T-helper 2 cell treated with Interferon-gamma antibody and Interleukin-4, amounts not matched to agents 100 ng/mL and 5 ng/mL, for 36 hours (primary cell): Measurements from ENCODE around the gene LTC4S. TPM values are rescaled to one million over a fixed set of nuclear protein-coding genes. Genes with fewer than 3 reads are reported as not detected.

Source experiments
- intact Hi-C: fragments of 100-400 bp; cut with micrococcal nuclease; formaldehyde crosslinking; loops from one replicate; pipeline ENCODE4 v1.15.1; 2023
- total RNA-seq: library from RNA; stranded (reverse); gene quantifications from 2 replicates; pipeline ENCODE4 v1.2.3, GENCODE V29; 2022

The LTC4S gene
- total RNA-seq, 1 donor from 2014 or later, result 2.3 TPM

GRCh38 chr5:179794575-179794974 lies 789 bp downstream of the LTC4S start:
- intact Hi-C loops, result no loop called here

- intact Hi-C loops, result loop anchor here (5.0 kb wide), 1 partner anchor 63 kb away; the partner anchor contains the start of gene MAML1
Observed at GRCh38 chr5:179795049-179795862, 1.5 kb downstream of the LTC4S start.

DNA sequence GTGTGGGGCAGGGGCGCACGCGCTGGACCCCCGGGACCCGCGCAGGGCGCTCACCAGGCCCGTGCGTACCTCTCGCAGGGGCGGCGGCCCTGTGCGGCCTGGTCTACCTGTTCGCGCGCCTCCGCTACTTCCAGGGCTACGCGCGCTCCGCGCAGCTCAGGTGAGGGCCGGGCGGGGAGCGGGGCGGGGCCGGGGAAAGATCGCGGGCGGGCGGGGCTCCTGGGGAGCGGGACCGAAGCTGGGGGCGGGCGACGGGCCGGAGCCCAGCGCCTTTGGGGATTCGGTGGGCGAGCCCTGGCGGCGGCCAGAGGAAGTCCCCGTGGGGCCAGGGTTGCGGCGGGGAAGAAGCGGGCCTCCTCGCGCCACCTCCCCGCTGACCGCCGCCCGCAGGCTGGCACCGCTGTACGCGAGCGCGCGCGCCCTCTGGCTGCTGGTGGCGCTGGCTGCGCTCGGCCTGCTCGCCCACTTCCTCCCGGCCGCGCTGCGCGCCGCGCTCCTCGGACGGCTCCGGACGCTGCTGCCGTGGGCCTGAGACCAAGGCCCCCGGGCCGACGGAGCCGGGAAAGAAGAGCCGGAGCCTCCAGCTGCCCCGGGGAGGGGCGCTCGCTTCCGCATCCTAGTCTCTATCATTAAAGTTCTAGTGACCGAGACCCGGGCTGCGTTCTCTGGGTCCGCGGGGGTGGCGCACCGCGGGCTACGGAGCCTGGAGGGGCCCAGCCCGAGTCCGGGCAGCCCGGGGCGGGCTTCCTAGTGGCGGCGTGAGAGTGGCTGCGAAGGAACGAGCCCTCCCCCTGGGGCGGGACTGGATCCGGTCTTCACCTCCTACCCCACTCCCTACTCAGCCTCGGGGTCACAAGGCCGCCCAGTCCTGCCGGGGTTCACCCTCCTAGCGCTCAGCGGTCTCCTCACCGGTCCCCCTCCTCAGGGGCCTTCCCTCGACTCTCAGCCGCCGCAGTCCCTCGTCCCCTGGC lies 2.4 kb downstream of the LTC4S start:
- intact Hi-C loops, result loop anchor here (1.0 to 5.0 kb wide), 2 partner anchors 33 to 64 kb away; partner anchors contain the start of gene MAML1

GRCh38 chr5:179796877-179797608 lies 3.3 kb downstream of the LTC4S start:
- intact Hi-C loops, result loop anchor here (1.0 to 5.0 kb wide), 2 partner anchors 34 to 65 kb away; partner anchors contain the start of gene MAML1

- intact Hi-C loops, result loop anchor here (5.0 kb wide), 1 partner anchor 65 kb away; the partner anchor contains the start of gene MAML1
Observed at GRCh38 chr5:179797741-179798140, 4.0 kb downstream of the LTC4S start.

GRCh38 chr5:179798144-179798770 lies 4.5 kb downstream of the LTC4S start:
- intact Hi-C loops, result loop anchor here (5.0 kb wide), 1 partner anchor 66 kb away; the partner anchor contains the start of gene MAML1

DNA sequence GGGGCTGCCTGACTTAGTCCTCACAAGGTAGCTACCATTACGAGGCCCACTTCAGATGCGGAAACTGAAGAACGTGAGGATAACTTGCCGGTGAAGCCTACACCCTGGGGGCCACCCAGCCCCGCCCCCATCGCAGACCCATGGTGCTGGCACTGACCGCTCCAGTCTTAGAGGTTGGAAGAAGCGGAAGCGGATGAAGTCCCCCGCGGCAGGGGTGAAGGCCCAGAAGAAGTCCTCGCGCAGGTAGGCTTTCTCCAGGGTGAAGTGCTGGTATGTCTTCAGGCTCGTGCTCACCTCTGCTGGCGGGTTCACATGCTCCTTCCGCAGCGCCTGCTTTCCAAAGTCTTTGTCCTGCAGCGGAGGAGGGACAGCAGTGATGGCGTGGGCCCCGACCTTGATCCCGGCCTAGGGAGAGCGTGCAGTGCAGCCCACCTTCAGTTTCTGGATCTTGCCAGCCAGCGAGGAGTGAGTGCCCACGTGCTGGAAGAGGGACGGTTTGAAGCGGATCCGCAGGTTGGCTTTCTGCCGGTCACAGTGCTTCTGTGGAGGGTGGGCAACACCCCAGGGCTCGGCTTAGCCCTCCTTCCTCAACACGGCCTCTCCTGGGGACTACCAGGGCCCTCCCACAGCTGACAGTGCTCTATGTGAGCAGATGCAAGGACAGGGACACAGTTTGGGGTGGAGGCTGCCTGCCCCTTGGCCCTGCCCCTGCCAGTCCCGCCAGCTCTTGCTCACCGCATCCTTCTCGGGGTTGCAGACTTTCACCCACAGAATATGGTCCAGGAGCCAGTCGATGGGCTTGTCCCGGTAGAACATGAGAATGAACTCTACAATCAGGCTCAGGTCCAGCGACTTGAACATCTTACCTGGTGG lies 5.2 kb downstream of the LTC4S start:
- intact Hi-C loops, result loop anchor here (5.0 kb wide), 1 partner anchor 67 kb away; the partner anchor contains the start of gene MAML1

DNA sequence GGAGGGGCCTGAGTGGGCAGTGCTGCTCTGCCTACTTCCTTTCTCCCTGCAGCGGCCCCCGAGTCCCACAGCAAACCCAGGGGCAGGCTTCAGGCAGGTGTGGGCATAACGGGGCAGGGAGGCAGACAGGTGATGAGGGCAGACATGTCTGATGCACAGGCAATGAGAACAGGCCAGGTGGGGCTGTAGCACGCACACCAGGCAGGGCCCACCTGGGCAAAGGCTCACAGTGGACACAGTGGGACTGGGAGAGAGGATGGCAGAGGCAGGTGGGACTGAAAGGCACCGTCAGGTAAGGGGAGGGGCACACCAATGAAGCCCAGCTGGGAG lies 5.8 kb downstream of the LTC4S start:
- intact Hi-C loops, result loop anchor here (5.0 kb wide), 1 partner anchor 67 kb away; the partner anchor contains the start of gene MAML1

GRCh38 chr5:179800071-179800695 lies 6.4 kb downstream of the LTC4S start:
- intact Hi-C loops, result loop anchor here (5.0 to 10.0 kb wide), 2 partner anchors 243 to 275 kb away; partner anchors contain the start of gene RNF130

- intact Hi-C loops, result loop anchor here (5.0 to 10.0 kb wide), 2 partner anchors 243 to 274 kb away; partner anchors contain the start of gene RNF130
Observed at GRCh38 chr5:179800696-179801201, 7.0 kb downstream of the LTC4S start.

GRCh38 chr5:179801304-179802206 lies 7.8 kb downstream of the LTC4S start:
- intact Hi-C loops, result loop anchor here (1.0 to 10.0 kb wide), 5 partner anchors 35 to 273 kb away; partner anchors contain the start of genes MRNIP and RNF130

DNA sequence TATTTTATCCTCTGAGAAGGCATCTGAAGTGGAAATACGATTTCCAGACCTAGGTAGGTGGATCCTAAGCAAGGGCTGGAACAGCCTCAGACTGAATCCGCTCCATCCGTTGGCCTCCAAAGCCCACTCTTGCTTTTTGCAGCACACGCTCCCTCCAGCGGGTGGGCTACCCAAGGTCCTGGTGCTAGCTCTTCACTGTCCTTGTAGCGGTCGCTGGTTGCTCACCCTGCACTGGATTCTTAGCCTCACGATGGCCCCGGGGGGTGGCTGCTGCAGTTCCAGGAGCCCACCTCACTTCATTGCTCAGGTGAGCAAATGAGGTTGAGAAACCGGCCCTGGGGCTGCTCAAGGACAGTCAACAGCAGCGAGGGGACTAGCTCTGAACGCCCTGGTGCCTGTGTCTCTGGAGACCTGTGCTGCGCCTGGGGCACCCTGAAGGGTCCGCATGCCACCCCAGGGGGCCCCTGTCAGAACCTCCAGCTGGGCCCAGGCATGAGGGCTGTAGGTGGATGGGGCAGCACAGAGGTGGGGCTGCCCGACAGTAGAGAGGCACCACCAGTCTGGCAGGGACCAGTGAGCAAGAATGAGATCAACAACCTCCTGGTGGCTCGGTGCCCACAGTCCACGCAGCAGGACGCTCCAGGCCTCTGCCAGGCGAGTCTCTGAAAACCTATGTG lies 8.6 kb downstream of the LTC4S start:
- intact Hi-C loops, result loop anchor here (1.0 to 10.0 kb wide), 5 partner anchors 34 to 272 kb away; partner anchors contain the start of genes MRNIP and RNF130

GRCh38 chr5:179802950-179803562 lies 9.3 kb downstream of the LTC4S start:
- intact Hi-C loops, result loop anchor here (1.0 to 10.0 kb wide), 5 partner anchors 34 to 272 kb away; partner anchors contain the start of genes MRNIP and RNF130

- intact Hi-C loops, result loop anchor here (2.0 to 10.0 kb wide), 4 partner anchors 33 to 271 kb away; partner anchors contain the start of gene RNF130
Observed at GRCh38 chr5:179803651-179804554, 10.1 kb downstream of the LTC4S start.

GRCh38 chr5:179804555-179804947 lies 10.8 kb downstream of the LTC4S start:
- intact Hi-C loops, result loop anchor here (5.0 to 10.0 kb wide), 2 partner anchors 247 to 270 kb away; partner anchors contain the start of gene RNF130
